Measurements from ENCODE around the gene MMAB. TPM values are rescaled to one million over a fixed set of nuclear protein-coding genes. Genes with fewer than 3 reads are reported as not detected.

The MMAB gene
- total RNA-seq, 1 experiment from 2014 or later = 24.3 TPM

DNA sequence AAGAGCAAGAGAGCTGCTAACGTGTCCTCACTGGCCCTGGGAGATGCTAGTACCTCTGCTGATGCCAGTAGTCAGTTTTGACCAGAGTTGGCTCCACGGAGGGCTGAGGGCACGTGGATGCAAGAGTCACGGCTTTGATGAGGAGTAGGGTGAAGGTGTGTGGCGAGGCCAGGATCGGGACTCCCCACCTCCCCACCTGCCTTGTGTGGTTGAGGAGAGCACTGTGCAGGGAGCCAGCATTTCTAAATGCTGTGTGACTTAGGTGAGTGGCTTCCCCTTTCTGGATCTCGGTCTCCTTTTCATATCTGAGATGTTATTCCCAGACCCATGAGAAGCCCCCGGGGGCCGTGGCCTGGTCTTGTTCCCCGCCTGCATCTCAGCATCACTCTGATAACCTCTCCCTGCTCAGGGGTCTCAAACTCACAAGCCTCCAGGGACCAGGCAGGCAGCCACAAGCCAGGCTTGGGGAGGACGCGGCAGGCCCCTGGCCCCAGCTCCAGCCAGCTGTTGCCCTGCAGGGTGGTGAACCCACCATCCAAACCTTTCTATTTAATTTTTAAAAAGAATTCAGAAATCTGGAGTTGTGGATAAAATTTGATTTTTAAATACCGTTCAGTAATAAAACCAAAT lies 32.4 kb upstream of the MMAB start:
- no peak overlapping the region for H3K4ac ChIP-seq (ENCODE audit: low read depth, low read length)
- H3K79me2 ChIP-seq (ENCODE audit: insufficient read depth, low read length) = no peaks in the 10 kb centered on the region
- H4K91ac ChIP-seq (ENCODE audit: insufficient read length, low read depth, low read length) = no peak overlapping the region
- no peak overlapping the region for H3K23ac ChIP-seq (ENCODE audit: insufficient read length, low read depth, low read length)
- no peak overlapping the region for H4K5ac ChIP-seq (ENCODE audit: insufficient read length, low read depth, low read length)
- peak overlapping the region in 1 of 3 experiments; percentile 47; a peak in 1 of 7 replicates for H3K27ac Mint-ChIP-seq
- no peak overlapping the region for H3K9ac ChIP-seq (ENCODE audit: extremely low read depth, insufficient read length, low read length)
- H4K20me1 ChIP-seq (ENCODE audit: control insufficient read depth, insufficient read depth, insufficient read length) = no peaks in the 10 kb centered on the region
- no peaks in the 10 kb centered on the region for H3K9me3 Mint-ChIP-seq
- no peak for DNase-seq
- H3K4me1 ChIP-seq (ENCODE audit: insufficient read depth, low read length) = no peaks in the 10 kb centered on the region
- TF ChIP-seq, protein P1, sequence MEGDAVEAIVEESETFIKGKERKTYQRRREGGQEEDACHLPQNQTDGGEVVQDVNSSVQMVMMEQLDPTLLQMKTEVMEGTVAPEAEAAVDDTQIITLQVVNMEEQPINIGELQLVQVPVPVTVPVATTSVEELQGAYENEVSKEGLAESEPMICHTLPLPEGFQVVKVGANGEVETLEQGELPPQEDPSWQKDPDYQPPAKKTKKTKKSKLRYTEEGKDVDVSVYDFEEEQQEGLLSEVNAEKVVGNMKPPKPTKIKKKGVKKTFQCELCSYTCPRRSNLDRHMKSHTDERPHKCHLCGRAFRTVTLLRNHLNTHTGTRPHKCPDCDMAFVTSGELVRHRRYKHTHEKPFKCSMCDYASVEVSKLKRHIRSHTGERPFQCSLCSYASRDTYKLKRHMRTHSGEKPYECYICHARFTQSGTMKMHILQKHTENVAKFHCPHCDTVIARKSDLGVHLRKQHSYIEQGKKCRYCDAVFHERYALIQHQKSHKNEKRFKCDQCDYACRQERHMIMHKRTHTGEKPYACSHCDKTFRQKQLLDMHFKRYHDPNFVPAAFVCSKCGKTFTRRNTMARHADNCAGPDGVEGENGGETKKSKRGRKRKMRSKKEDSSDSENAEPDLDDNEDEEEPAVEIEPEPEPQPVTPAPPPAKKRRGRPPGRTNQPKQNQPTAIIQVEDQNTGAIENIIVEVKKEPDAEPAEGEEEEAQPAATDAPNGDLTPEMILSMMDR (conservative IDR thresholded peaks at IDR 0.05) = no peak
- no peaks in the 10 kb centered on the region for H3K23me2 ChIP-seq (ENCODE audit: insufficient read length, low read depth, low read length, poor library complexity, severe bottlenecking)
- no peak overlapping the region for H3K27ac ChIP-seq (ENCODE audit: insufficient read length, low read depth, low read length)
- no peak overlapping the region for H2BK20ac ChIP-seq (ENCODE audit: low read depth, low read length, poor library complexity, severe bottlenecking)
- no CpG with 5 or more reads among the region's 13 CpGs for WGBS (ENCODE audit: extremely low coverage, insufficient read length, low lambda C conversion rate)
- peaks cover 2% of the 10 kb centered on the region for H3K27me3 Mint-ChIP-seq (ENCODE audit: low read depth)
- H2AFZ ChIP-seq (ENCODE audit: low read length) = no peak overlapping the region
- H2BK15ac ChIP-seq (ENCODE audit: low read depth, low read length) = no peak overlapping the region
- no peak overlapping the region for H4K8ac ChIP-seq (replicated peaks; ENCODE audit: insufficient read length, low read depth, low read length)
- no peaks in the 10 kb centered on the region for H3K27me3 ChIP-seq (ENCODE audit: insufficient read depth, low read length)
- peaks cover 0 to 18% of the 10 kb centered on the region in 2 experiments; a peak in 2 of 4 replicates for H3K4me1 Mint-ChIP-seq
- H3K14ac ChIP-seq (ENCODE audit: insufficient read depth, low read length) = no peak overlapping the region
- no peaks in the 10 kb centered on the region for H3K36me3 Mint-ChIP-seq (ENCODE audit: insufficient read depth in 1 of 3, low read depth in 3 of 3)
- H3K4me2 ChIP-seq (ENCODE audit: insufficient read depth, insufficient read length, low read length) = no peak overlapping the region
- H3K79me1 ChIP-seq (ENCODE audit: insufficient read depth, low read depth, low read length, poor library complexity, severe bottlenecking) = no peaks in the 10 kb centered on the region
- no peak overlapping the region; a peak in 1 of 5 replicates for H3K4me3 Mint-ChIP-seq
- no peak overlapping the region for H2BK5ac ChIP-seq (ENCODE audit: insufficient read length, low read length)
- H2BK120ac ChIP-seq (ENCODE audit: low read depth, low read length, poor library complexity, severe bottlenecking) = no peak overlapping the region
- H2BK12ac ChIP-seq (ENCODE audit: insufficient read length, low read depth, low read length) = no peak overlapping the region
- H3K9me3 ChIP-seq (ENCODE audit: control insufficient read depth, low read depth, low read length) = no peaks in the 10 kb centered on the region
- no peak overlapping the region for H2AK5ac ChIP-seq (ENCODE audit: insufficient read length, low read length)
- no peak overlapping the region for H3K56ac ChIP-seq (ENCODE audit: insufficient read length, low read depth, low read length)
- H3K18ac ChIP-seq (ENCODE audit: insufficient read length, low read depth, low read length) = no peak overlapping the region
- H3T11ph ChIP-seq (ENCODE audit: low read length) = no peak overlapping the region
